ENCODE measurements around the gene NME9.

NME9 gene

DNA sequence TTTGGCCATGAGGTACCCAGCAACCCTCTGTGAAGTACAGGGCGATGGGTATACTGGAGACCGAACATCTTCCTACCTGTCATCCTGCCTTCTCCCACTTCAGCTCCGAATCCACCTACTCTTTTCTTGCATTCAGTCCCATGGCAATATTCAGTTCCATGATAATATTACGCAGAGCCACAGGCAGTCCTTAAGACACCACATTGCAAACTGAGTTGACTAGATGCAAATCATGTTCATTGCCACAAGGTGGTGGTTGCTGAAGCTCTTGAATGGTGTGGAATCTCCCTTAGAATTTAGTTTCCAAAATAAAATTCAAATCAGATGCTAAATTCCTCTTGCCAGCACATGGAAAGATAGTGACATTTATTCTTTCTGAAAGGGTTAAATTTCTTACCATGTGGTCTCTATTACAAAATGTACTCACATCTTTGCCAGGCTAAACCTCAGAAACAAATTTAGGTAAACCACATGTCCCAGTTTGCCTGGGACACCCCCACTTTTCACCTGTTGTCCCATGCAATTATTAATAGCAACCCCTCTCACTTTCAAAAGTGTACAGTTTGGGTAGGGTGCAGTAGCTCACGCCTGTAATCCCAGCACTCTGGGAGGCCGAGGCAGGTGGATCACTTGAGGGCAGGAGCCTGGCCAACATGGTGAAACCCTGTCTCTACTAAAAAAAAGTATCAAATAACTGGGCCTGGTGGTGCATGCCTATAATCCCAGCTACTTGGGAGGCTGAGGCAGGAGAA, 1.7 kb upstream of the NME9 start:
- DNase-seq = peak; percentile 23

DNA sequence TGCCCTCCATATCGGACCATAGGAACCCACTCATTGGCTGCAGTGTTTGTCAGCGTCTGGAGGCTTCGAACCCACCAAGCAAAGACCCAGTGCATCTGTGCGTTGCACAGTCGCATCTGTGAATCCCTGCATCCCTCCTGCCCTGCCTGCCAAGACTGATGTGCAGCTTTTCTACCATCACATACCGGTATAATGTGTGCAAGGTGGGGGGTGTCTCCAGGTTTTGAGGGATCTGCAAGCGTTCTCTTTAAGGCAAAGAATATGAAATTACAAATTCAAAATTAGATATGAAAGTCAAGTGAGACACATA, 288 bp upstream of the NME9 start:
- no peak for DNase-seq

DNA sequence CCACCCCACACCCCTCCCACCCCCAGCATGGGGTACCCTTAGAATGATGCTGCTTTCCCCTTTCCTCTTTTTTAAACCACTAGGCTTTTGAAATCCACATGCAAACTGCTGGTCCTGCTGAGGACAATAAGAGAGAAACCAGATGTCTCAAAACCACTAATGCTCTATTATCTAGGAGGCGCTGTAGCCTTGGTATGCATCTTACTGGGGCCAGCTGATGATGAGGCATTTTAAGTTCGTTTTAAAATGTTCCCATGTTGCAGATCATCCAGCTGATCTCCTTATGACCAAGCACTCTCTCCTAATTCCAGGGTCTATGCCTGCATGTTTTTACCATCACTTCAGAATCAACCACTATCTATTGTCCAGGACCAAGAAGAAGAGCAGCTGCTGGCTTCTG, 1.3 kb downstream of the NME9 start:
- DNase-seq = peak; percentile 64

DNA sequence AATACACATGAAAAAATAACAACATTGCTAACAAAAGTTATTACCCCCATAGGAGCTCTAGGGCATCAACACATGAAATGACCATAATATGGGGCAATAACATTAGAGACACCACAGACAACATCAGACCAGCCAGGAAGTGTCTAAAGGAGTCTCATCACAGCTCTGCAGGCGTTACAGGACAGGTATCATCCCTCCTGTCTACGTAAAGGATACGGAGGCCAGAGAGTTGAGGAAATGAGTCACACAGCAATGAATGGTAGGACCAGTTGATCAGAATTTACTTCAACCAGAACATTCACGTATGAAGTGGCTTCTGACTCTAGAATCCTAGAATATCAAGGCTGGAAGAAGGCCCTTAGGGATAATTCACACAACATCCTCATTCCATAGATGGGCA, 1.8 kb downstream of the NME9 start:
- DNase-seq = no peak

DNA sequence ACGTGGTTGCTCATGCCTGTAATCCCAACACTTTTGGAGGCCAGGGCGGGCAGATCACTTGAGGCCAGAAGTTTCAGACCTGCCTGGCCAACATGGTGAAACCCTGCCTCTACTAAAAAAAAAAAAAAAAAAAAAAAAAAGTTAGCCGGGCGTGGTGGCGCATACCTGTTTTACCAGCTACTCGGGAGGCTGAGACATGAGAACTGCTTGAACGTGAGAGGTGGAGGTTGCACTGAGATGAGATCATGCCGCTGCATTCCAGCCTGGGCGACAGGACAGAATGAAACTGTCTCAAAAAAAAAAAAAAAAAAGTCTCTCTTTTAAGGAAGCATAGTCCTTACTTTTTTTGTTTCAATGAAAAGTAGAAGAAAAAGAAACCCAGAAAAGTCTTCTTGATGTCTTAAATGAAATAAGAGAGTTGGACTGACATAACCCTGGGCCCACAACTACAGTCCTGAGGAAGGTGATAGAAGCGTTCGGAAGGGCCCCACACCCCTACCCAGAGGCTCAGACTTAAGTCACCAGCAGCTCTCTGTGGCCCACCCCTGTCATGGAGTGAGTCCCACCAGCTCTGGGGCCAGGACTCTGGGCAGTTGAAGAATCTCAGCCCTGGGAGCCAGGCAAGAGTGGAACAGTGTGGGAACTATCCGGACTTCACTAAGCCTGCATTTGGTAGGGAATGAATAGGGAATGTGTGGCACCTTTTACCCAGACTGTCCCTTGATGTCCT, 2.6 kb downstream of the NME9 start:
- DNase-seq = no peak

DNA sequence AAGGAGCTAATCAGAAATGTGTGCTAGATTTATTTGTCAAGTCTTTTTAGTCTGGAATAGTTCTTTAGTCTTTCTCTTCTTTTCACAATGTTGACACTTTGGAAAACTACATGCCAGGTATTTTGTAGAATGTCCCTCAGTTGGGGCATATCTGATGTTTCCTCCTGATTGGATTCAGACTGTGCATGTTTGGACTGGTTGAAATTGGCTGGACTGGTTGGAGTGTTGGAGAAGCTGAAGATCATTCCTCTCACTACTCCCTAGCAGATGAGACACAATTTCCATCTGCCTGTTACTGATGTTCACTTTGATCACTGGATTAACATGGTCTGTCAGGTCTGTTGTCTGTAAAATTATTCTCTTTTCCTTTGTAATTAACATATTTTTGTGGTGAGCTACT, 3.7 kb downstream of the NME9 start:
- DNase-seq = no peak

DNA sequence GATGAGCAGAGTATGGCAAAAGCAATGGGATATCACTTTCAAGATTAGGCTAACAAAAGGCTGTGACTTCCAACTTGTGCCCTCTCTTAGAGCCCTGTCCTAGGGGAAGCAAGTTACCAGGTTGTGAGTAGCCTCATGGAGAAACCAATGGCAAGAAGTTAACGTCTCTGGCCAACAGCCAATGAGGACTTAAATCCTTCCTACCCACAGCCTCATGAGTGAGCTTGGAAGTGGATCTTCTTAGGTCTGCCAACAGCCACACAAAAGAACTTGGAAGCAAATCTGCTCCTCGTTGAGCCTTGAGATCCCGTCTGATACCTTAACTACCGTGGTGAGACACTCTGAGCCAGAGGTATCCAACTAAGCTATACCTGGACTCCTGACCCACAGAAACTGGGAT, 5.7 kb downstream of the NME9 start:
- no peak for DNase-seq

DNA sequence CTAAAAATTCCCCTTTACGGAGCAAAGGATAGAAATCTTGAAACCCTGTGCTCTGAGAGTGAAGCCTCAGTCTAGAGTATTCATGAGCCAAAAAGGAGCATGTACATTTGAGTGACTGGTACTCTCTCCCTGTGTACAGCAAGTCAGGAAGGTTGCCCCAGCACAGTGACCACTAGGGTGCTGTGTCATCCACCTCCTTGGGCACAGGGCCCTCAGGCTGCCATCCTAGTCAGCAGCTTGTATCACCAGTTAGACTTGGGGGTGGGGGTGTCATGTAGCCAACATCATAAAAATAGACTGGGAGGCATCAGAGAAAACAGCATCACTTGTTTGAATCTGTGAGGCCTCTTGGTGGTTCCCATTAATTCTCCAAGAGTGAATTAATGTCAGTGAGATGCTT, 12.0 kb downstream of the NME9 start:
- DNase-seq = no peak

DNA sequence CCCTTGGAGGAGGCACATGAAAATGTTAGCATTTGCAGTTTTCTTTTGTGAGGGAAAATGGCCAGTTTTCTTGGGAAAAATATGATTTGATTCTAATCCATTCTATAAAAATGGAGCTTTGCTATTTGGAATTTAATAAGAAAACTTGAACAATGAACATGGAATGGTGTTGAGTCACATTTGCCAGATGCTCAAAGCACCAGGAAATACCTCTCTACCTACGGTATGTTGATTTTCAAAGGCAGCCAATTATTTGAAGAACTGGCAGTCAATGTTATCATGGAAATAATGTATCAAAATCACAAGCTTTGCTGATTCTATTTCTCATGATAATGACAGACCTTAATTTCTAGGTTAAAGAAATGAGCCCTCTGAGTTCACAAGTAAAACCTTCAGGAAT, 14.9 kb downstream of the NME9 start:
- no peak for DNase-seq

DNA sequence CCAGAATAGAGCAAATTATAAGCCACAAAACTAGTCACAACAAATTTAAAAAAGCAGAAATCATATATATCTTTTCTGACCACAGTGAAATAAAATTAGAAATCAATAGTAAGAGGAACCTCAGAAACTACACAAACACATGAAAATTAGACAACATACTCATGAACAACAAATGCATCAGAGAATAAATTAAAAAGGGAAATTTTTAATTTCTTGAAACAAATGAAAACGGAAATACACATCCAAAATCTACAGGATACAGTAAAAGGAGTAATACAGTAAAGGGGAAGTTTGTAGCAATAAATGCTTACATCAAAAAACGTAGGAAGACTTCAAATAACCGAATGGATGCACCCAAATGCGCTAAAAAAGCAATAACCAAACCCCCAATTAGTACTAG, 19.2 kb downstream of the NME9 start:
- DNase-seq = no peak

DNA sequence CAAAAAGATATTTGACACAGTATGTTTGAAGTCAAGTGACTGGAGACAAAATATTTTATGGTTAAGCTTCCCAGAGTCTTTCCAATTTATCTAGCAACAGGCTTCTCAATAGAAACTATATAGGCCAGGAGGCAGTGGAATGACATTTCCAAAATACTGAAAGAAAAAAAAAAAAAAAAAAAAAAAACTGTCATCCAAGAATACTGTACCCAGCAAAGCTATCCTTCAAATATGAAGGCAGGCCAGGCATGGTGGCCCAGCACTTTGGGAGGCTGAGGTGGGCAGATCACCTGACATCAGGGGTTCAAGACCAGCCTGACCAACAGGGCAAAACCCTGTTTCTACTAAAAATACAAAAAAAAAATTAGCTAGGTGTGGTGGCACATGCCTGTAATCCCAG, 20.9 kb downstream of the NME9 start:
- DNase-seq = no peak

DNA sequence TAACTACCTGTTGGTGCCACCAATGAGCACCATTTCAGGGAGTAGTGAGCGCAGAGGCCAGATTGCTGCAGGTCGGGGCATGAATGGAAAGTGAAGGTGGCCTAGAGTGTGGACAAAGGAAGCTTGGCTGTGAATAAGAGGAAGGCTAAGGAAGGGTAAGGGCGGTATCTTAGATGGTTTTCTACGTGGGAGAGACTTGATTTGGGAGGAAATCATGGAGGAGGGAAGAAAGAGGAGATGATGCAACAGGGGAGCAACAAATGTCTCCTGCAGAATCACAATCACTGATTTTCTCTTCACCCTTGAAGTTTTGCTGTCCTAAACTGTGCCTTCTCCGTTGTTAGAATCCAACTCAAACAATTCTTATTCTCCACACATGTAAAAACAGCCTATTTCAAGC, 21.8 kb downstream of the NME9 start:
- DNase-seq = no peak

DNA sequence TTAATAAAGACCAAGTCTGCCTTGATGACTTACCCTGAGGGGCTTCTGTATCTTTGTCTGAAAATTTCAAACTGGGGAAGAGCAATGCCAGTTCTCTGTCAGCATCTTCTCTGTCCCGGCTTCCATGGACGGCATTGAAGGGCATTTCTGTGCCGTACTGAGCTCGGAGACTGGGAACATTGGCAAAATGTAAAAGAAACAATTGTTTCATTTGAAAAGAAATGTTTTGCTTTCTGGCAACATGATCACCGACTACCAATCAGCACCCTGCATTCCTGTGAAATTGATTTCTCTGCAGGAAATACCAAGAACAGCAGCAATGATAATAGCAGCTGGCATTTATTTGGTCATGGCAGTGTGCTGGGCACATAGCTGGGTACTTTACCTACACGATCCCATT, 26.2 kb downstream of the NME9 start:
- no peak for DNase-seq

DNA sequence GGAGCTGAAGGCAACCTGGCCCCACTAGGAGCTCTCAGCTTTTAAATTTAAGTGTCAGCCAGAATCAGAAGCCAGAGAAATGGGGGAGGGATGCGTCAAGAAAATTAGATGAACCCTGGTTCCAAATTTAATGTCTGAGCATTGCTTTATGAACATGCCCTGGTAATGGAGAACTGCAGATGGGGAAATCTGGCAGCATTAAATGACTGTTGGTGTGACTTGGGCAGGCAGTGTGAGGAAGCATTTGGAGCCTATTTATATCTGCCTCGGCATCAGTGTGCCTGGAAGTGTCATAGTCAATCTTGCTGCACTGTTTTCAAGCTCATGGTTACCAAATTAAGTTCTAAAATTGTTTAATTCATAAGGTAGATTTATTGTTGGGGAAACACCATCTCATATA, 29.0 kb downstream of the NME9 start:
- no peak for DNase-seq

DNA sequence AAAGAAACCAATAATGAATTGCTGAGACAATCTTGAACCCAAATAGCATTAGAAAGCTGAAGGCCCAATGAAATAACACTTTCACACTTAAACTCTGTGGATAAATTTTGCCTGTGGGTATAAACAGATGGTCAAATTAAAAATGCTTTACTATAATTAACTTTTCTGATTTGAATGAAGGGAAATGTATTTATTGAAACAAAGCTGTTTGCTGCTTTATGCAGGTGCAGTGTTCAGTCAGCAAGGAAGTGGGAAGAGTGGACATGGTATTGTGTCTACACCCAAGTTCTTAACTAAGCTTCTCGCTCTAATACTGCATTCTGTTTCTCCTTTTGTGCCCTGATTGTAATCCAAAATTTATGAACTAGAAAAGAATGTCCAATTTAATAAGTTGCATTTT, 31.8 kb downstream of the NME9 start:
- no peak for DNase-seq

DNA sequence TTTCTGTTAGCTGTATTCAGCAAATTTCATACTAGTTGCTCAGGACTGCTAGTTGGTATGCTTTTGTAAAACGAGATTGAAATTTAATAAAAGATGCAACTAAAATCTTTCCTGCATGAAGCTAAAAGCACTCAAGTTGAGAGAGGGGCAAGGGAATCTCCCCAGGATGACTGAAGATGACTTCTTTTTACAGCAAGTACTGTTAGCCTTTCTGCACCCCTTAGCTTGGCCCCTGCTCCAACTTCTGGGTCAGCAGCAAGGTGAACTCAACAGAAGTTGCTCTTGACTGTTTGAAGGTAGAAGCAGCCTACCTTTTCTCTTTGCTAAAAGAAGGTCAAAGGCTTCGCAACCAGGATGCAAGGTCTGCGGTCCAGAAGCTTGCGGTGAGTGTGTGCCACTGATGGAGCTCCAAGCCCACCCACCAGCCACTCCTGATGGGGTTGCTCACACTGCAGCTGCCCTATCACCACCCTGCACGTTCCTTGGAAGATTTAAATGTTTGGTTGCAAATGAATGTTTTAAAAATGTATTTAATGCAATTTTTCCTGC, 32.5 kb downstream of the NME9 start:
- DNase-seq = no peak

DNA sequence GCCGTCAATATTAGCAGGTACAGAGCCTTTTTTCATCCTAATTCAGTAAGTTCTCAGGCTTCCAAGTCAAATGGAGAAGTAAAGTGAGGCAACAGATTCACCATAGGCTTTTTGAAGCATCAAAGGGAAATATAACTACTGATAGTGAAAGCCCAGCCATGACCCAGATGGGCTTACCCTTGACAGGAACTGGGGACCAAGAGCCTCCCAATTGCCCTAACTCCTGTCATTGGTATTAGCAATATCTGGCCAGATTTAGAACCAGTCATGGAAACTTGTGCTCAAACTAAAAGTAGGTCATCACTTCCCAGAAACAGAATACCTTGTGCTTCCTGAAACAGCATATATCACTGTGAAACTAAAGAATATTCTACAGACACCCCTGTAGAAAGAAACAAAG, 33.0 kb downstream of the NME9 start:
- DNase-seq = no peak

DNA sequence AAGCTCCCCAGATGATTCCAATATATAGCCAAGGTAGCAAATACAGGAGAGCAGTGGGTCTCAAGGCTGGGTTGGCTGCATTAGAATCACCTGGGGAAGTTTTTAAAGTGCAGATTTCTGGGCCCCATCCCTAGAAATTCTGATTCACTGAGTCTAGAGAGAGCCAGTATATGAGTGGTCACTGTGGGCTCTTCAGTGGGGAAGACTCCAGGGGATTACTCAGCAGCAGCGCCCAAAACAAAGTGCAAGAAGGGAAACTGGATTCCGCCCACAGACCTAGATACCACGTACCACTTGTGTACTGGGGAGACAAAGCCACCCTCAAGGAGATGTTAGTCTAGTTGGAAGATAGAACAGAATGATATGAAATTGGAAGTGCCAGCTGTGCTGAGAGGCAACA, 40.0 kb downstream of the NME9 start:
- no peak for DNase-seq

DNA sequence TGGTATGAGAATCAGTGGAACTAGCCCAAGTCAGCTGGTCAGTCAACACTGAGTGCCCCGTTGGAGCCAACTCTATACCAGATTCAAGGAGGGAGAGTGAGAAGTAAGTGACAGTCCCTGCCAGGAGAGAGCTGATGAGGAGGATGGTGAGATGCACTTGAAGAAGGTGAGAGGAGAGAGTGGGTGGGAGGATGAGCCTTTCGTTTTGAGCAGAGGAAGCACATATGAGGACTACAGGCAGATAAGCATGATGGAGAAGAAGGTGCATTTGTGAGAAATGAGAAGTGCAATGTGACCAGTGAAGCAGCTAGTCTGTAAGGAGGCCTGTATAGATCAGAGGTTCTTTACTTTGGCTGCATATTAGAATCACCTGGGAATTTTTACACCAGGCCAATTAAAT, 40.4 kb downstream of the NME9 start:
- DNase-seq = no peak

DNA sequence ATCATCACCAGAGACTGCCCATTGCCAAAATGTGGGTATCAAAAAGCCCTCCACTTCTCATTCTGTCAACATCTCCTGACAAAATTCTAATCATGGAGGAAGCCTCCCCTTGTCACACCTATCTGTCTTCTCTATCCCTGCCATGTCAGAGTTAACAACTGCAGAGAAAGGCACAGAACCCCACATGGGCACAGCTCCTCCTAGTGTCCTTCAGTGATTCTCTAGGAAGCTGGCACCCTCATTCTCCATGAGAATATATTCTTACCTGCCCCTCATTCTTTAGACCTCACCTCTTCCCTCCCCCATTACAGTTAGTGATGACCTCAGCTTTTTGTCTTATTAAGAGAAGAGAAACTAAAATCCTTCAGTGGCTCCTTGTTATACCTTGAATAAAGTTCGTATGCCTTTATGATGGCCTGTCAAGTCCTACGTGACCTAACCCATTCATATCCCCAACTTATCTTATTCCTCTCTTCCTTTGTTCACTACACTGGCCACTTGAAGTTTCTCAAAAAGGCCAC, 44.6 kb downstream of the NME9 start:
- peak; percentile 41 for DNase-seq

DNA sequence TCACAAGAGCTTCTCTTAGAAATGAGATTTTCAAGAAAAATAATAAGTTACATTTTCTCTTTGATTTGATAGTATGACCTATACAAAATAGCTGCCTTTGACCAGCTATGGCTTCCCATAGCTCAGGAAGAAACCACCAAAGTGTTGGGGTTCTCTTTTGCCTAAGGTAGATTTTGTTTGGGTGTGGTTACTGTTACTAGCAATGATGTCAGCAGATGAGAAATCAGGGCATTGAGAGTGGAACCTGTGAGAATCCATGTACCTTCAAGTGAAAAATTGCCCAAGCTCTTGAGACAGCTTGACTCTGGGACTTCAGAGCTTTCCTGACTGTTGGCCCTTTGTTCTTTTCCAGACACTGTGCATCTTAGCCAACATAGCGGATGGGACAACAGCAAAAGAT, 45.6 kb downstream of the NME9 start:
- no peak for DNase-seq

DNA sequence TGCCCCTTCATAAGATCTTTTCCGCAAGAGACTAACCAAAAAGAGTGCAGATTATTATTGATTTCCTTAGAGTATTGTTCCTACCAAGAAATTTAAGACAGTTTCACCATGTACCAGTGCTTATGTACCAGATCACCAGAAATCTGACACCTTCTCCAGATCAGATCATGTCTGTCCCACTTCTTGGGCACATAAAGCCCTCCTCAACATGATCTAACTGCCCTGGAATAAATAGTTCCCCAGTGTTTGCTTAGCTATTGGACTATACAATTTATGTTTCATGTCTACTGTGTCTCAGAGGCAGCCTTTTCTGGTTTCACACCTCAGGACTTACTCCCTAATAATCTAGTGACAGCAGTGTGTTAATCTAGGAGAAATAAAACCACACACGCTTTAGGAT, 46.8 kb downstream of the NME9 start:
- no peak for DNase-seq

DNA sequence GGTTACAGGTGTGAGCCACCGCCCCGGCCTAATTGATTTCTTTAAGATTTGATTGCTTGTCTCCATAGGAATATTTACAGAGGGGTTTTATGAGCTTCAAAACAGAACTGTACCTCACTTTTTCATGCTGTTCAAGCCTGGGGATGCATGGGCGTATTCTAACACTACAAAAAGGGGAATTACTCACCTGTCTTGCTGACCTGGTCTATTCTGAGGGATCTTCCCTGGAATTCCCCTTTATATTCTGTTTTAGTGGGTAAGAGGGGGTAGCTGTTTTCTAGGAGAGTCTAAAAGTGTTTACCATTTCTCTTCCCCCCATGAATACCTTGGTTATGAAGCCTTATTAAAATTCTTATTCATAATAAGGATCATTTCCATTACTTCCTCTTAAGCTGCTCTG, 48.1 kb downstream of the NME9 start:
- no peak for DNase-seq

DNA sequence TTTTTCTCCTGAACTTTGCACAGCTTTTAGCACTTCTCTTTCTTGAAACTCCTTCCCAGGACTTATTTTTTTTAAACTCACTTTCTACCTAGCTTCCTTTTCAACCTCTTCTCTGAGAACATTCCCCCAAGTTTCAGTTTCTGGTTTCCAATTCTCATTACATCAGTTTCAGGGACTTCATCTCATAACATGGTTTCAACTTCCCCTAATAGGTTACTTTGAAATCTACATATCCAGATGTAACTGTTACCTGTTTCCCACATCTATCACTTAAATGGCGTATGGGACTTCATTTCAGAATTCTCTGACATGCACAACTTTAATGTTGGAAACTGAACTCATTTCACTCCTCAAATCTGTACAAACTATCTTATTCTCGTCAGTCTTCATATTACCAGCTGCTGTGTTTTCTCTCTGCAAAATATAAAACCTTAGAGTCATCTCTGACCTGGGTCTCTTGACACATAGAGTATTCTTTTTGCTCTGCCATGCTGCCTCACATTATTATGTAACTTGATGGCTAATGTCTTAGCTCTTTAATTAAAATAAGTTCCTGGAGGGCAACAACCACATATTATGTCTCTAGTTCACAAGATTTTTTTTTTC, 58.4 kb downstream of the NME9 start:
- DNase-seq = no peak
